GM23338 (cell line): ENCODE measurements around the gene CCDC188. TPM values are rescaled to one million over a fixed set of nuclear protein-coding genes. Genes with fewer than 3 reads are reported as not detected.

Source experiments
- ATAC-seq: fragments of 200-7000 bp; cut with Tn5 transposase; 3 replicates; pipeline ENCODE4 v1.9.1; 2020
- DNase-seq: peaks from one replicate; pipeline ENCODE4 v3.0.0-alpha.2; 2015; ENCODE audit warnings: low spot score
- H2AFZ ChIP-seq: fragments of 200-600 bp; sonication (generic); 2 replicates; pipeline ENCODE4 v1.8.0; 2016; ENCODE audit warnings: antibody characterized with exemption, mild to moderate bottlenecking, moderate library complexity
- H3F3A ChIP-seq: fragments of 200-600 bp; sonication (generic); replicated peaks from 2 replicates; pipeline ENCODE4 v1.8.0; 2017; ENCODE audit warnings: antibody characterized with exemption, mixed run types, low read depth
- H3K27ac ChIP-seq: fragments of 200-600 bp; sonication (generic); 2 replicates; pipeline ENCODE4 v1.6.1; 2016; ENCODE audit warnings: low read depth
- H3K27me3 ChIP-seq: fragments of 200-600 bp; sonication (generic); 2 replicates; pipeline ENCODE4 v1.8.0; 2016; ENCODE audit warnings: mild to moderate bottlenecking, mixed run types, moderate library complexity; ENCODE audit not compliant: insufficient read depth
- H3K36me3 ChIP-seq: fragments of 200-600 bp; sonication (generic); 2 replicates; pipeline ENCODE4 v1.8.0; 2016; ENCODE audit warnings: mild to moderate bottlenecking; ENCODE audit not compliant: insufficient read depth
- H3K4me1 ChIP-seq: fragments of 200-600 bp; sonication (generic); 2 replicates; pipeline ENCODE4 v1.8.0; 2016; ENCODE audit warnings: mild to moderate bottlenecking, moderate library complexity; ENCODE audit not compliant: insufficient read depth
- H3K4me2 ChIP-seq: fragments of 200-600 bp; sonication (generic); 2 replicates; pipeline ENCODE4 v1.7.1; 2017; ENCODE audit warnings: mixed run types
- H3K4me3 ChIP-seq: fragments of 200-600 bp; sonication (generic); 2 replicates; pipeline ENCODE4 v1.6.1; 2016; ENCODE audit warnings: mixed run types
- H3K79me2 ChIP-seq: fragments of 200-600 bp; sonication (generic); replicated peaks from 2 replicates; pipeline ENCODE4 v1.8.0; 2017; ENCODE audit warnings: mild to moderate bottlenecking; ENCODE audit not compliant: insufficient read depth
- H3K9me2 ChIP-seq: fragments of 200-600 bp; sonication (generic); 2 replicates; pipeline ENCODE4 v1.8.0; 2017; ENCODE audit not compliant: insufficient read depth
- H4K20me1 ChIP-seq: fragments of 200-600 bp; sonication (generic); replicated peaks from 2 replicates; pipeline ENCODE4 v1.8.0; 2017; ENCODE audit warnings: mild to moderate bottlenecking; ENCODE audit not compliant: insufficient read depth
- H3K27ac Mint-ChIP-seq: 2 replicates; pipeline ENCODE4 v1.8.0; 2020; ENCODE audit warnings: inconsistent platforms, mild to moderate bottlenecking, moderate library complexity, mixed read lengths
- H3K27me3 Mint-ChIP-seq: 3 replicates; pipeline ENCODE4 v1.8.0; 2022; ENCODE audit warnings: low read depth, mild to moderate bottlenecking, moderate library complexity, mixed read lengths, inconsistent platforms; ENCODE audit not compliant: insufficient read depth, poor library complexity
- H3K36me3 Mint-ChIP-seq: 3 replicates; pipeline ENCODE4 v1.8.0; 2021; ENCODE audit warnings: low read depth, mild to moderate bottlenecking, inconsistent platforms, moderate library complexity, mixed read lengths
- H3K4me1 Mint-ChIP-seq: 3 replicates; pipeline ENCODE4 v1.8.0; 2020; ENCODE audit warnings: mild to moderate bottlenecking, inconsistent platforms, mixed read lengths
- H3K4me3 Mint-ChIP-seq: 3 replicates; pipeline ENCODE4 v1.8.0; 2021; ENCODE audit warnings: moderate library complexity, mild to moderate bottlenecking, inconsistent platforms, mixed read lengths
- H3K9me3 Mint-ChIP-seq: 3 replicates; pipeline ENCODE4 v1.8.0; 2020; ENCODE audit warnings: moderate library complexity, mild to moderate bottlenecking, inconsistent platforms, mixed read lengths
- CREB1 ChIP-seq: fragments of 250-450 bp; sonication (Bioruptor Pico); IDR thresholded peaks from 2 replicates; pipeline ENCODE4 v1.5.0; 2020; ENCODE audit warnings: low read depth, mild to moderate bottlenecking, moderate library complexity
- EZH2 ChIP-seq: fragments of 200-600 bp; sonication (generic); IDR thresholded peaks from one replicate; pipeline ENCODE4 v1.8.0; 2017; ENCODE audit warnings: antibody characterized with exemption, mild to moderate bottlenecking, low read depth; ENCODE audit not compliant: unreplicated experiment
- EZH2phosphoT487 ChIP-seq: fragments of 200-600 bp; sonication (generic); IDR thresholded peaks from one replicate; pipeline ENCODE4 v1.8.1; 2018; ENCODE audit warnings: antibody characterized with exemption; ENCODE audit not compliant: unreplicated experiment
- JUNB ChIP-seq: IDR thresholded peaks from one replicate; pipeline ENCODE4 v1.6.1; 2016; ENCODE audit warnings: antibody characterized with exemption; ENCODE audit not compliant: unreplicated experiment
- NANOG ChIP-seq: IDR thresholded peaks from 2 replicates; pipeline ENCODE4 v1.6.1; 2016; ENCODE audit warnings: antibody characterized with exemption, borderline replicate concordance
- POLR2AphosphoS5 ChIP-seq: IDR thresholded peaks from 2 replicates; pipeline ENCODE4 v1.6.1; 2016; ENCODE audit warnings: antibody characterized with exemption, low read depth
- STAT1 ChIP-seq: IDR thresholded peaks from one replicate; pipeline ENCODE4 v1.6.1; 2016; ENCODE audit warnings: antibody characterized with exemption; ENCODE audit not compliant: unreplicated experiment
- ZNF331 ChIP-seq: fragments of 250-450 bp; sonication (Bioruptor Pico); IDR thresholded peaks from 2 replicates; pipeline ENCODE4 v1.5.0; 2020; ENCODE audit warnings: low read depth, mild to moderate bottlenecking, moderate library complexity
- polyA plus RNA-seq: library from polyadenylated mRNA; unstranded; fragments of >200 nt; fragmentation: Nextera tagmentation; extraction: Ambion mirVana; gene quantifications from 2 replicates; pipeline ENCODE4 v1.2.1, GENCODE V29; 2016
- total RNA-seq: library from RNA; depleted of rRNA; stranded (reverse); fragments of >200 nt; shearing (Covaris generic); gene quantifications from 2 replicates; pipeline ENCODE4 v1.2.3, GENCODE V29; 2014
- TF ChIP-seq, protein P1 (sequence below), 2 experiments: fragments of 200-600 bp in 1 of 2; sonication (generic) in 1 of 2; conservative IDR thresholded peaks; 2 replicates each; pipeline versions ENCODE4 v1.5.1 to v1.6.1; 2016 to 2017; ENCODE audit warnings: antibody characterized with exemption in 2 of 2, low read depth in 2 of 2, mild to moderate bottlenecking in 2 of 2, moderate library complexity in 1 of 2
- TF ChIP-seq, protein P2 (sequence below): IDR thresholded peaks from 2 replicates; pipeline ENCODE4 v1.6.1; 2016; ENCODE audit warnings: antibody characterized with exemption
- TF ChIP-seq, protein P3 (sequence below): fragments of 250-450 bp; sonication (Bioruptor Pico); IDR thresholded peaks from 2 replicates; pipeline ENCODE4 v1.5.0; 2020; ENCODE audit warnings: mild to moderate bottlenecking, moderate library complexity
- TF ChIP-seq, protein P4 (sequence below): IDR thresholded peaks from one replicate; pipeline ENCODE4 v1.6.1; 2018; ENCODE audit warnings: antibody characterized with exemption; ENCODE audit not compliant: unreplicated experiment

Gene CCDC188
- total and polyA plus RNA-seq, 2 experiments from 2014 or later, result not detected

- Histone ChIP-seq H3K4me2 (no peak overlapping the region), H4K20me1 (no peaks in the 10 kb centered on the region), H3K4me1 (no peaks in the 10 kb centered on the region), H3K27me3 (no peaks in the 10 kb centered on the region), H2AFZ (no peak overlapping the region), H3K36me3 (no peaks in the 10 kb centered on the region), H3F3A (no peaks in the 10 kb centered on the region), H3K9me2 (no peaks in the 10 kb centered on the region), H3K79me2 (no peaks in the 10 kb centered on the region), H3K4me3 (no peak overlapping the region), H3K27ac (no peak overlapping the region)
- no peak for ATAC-seq
- H3K9me3 Mint-ChIP-seq, result no peaks in the 10 kb centered on the region
- no peaks in the 10 kb centered on the region for H3K27me3 Mint-ChIP-seq
- no peak overlapping the region for H3K4me3 Mint-ChIP-seq
- no peaks in the 10 kb centered on the region for H3K36me3 Mint-ChIP-seq
- TF ChIP-seq, protein P1, sequence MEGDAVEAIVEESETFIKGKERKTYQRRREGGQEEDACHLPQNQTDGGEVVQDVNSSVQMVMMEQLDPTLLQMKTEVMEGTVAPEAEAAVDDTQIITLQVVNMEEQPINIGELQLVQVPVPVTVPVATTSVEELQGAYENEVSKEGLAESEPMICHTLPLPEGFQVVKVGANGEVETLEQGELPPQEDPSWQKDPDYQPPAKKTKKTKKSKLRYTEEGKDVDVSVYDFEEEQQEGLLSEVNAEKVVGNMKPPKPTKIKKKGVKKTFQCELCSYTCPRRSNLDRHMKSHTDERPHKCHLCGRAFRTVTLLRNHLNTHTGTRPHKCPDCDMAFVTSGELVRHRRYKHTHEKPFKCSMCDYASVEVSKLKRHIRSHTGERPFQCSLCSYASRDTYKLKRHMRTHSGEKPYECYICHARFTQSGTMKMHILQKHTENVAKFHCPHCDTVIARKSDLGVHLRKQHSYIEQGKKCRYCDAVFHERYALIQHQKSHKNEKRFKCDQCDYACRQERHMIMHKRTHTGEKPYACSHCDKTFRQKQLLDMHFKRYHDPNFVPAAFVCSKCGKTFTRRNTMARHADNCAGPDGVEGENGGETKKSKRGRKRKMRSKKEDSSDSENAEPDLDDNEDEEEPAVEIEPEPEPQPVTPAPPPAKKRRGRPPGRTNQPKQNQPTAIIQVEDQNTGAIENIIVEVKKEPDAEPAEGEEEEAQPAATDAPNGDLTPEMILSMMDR (conservative IDR thresholded peaks at IDR 0.05; ENCODE audit: low read depth in 2 of 2), result no peak
- no peak for TF ChIP-seq ZNF331 (CRISPR knock-in tag)
- TF ChIP-seq, protein P2, sequence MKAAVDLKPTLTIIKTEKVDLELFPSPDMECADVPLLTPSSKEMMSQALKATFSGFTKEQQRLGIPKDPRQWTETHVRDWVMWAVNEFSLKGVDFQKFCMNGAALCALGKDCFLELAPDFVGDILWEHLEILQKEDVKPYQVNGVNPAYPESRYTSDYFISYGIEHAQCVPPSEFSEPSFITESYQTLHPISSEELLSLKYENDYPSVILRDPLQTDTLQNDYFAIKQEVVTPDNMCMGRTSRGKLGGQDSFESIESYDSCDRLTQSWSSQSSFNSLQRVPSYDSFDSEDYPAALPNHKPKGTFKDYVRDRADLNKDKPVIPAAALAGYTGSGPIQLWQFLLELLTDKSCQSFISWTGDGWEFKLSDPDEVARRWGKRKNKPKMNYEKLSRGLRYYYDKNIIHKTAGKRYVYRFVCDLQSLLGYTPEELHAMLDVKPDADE, result no peak
- no peak for TF ChIP-seq STAT1
- TF ChIP-seq JUNB, result no peak
- TF ChIP-seq EZH2, result no peak
- TF ChIP-seq POLR2AphosphoS5, result no peak
- TF ChIP-seq, protein P3, sequence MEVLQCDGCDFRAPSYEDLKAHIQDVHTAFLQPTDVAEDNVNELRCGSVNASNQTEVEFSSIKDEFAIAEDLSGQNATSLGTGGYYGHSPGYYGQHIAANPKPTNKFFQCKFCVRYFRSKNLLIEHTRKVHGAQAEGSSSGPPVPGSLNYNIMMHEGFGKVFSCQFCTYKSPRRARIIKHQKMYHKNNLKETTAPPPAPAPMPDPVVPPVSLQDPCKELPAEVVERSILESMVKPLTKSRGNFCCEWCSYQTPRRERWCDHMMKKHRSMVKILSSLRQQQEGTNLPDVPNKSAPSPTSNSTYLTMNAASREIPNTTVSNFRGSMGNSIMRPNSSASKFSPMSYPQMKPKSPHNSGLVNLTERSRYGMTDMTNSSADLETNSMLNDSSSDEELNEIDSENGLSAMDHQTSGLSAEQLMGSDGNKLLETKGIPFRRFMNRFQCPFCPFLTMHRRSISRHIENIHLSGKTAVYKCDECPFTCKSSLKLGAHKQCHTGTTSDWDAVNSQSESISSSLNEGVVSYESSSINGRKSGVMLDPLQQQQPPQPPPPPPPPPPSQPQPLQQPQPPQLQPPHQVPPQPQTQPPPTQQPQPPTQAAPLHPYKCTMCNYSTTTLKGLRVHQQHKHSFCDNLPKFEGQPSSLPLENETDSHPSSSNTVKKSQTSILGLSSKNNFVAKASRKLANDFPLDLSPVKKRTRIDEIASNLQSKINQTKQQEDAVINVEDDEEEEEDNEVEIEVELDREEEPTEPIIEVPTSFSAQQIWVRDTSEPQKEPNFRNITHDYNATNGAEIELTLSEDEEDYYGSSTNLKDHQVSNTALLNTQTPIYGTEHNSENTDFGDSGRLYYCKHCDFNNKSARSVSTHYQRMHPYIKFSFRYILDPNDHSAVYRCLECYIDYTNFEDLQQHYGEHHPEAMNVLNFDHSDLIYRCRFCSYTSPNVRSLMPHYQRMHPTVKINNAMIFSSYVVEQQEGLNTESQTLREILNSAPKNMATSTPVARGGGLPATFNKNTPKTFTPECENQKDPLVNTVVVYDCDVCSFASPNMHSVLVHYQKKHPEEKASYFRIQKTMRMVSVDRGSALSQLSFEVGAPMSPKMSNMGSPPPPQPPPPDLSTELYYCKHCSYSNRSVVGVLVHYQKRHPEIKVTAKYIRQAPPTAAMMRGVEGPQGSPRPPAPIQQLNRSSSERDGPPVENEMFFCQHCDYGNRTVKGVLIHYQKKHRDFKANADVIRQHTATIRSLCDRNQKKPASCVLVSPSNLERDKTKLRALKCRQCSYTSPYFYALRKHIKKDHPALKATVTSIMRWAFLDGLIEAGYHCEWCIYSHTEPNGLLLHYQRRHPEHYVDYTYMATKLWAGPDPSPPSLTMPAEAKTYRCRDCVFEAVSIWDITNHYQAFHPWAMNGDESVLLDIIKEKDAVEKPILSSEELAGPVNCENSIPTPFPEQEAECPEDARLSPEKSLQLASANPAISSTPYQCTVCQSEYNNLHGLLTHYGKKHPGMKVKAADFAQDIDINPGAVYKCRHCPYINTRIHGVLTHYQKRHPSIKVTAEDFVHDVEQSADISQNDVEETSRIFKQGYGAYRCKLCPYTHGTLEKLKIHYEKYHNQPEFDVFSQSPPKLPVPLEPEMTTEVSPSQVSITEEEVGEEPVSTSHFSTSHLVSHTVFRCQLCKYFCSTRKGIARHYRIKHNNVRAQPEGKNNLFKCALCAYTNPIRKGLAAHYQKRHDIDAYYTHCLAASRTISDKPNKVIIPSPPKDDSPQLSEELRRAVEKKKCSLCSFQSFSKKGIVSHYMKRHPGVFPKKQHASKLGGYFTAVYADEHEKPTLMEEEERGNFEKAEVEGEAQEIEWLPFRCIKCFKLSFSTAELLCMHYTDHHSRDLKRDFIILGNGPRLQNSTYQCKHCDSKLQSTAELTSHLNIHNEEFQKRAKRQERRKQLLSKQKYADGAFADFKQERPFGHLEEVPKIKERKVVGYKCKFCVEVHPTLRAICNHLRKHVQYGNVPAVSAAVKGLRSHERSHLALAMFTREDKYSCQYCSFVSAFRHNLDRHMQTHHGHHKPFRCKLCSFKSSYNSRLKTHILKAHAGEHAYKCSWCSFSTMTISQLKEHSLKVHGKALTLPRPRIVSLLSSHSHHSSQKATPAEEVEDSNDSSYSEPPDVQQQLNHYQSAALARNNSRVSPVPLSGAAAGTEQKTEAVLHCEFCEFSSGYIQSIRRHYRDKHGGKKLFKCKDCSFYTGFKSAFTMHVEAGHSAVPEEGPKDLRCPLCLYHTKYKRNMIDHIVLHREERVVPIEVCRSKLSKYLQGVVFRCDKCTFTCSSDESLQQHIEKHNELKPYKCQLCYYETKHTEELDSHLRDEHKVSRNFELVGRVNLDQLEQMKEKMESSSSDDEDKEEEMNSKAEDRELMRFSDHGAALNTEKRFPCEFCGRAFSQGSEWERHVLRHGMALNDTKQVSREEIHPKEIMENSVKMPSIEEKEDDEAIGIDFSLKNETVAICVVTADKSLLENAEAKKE (CRISPR knock-in tag), result no peak
- no peak for TF ChIP-seq NANOG
- TF ChIP-seq, protein P4, sequence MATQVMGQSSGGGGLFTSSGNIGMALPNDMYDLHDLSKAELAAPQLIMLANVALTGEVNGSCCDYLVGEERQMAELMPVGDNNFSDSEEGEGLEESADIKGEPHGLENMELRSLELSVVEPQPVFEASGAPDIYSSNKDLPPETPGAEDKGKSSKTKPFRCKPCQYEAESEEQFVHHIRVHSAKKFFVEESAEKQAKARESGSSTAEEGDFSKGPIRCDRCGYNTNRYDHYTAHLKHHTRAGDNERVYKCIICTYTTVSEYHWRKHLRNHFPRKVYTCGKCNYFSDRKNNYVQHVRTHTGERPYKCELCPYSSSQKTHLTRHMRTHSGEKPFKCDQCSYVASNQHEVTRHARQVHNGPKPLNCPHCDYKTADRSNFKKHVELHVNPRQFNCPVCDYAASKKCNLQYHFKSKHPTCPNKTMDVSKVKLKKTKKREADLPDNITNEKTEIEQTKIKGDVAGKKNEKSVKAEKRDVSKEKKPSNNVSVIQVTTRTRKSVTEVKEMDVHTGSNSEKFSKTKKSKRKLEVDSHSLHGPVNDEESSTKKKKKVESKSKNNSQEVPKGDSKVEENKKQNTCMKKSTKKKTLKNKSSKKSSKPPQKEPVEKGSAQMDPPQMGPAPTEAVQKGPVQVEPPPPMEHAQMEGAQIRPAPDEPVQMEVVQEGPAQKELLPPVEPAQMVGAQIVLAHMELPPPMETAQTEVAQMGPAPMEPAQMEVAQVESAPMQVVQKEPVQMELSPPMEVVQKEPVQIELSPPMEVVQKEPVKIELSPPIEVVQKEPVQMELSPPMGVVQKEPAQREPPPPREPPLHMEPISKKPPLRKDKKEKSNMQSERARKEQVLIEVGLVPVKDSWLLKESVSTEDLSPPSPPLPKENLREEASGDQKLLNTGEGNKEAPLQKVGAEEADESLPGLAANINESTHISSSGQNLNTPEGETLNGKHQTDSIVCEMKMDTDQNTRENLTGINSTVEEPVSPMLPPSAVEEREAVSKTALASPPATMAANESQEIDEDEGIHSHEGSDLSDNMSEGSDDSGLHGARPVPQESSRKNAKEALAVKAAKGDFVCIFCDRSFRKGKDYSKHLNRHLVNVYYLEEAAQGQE, result no peak
- TF ChIP-seq EZH2phosphoT487, result no peak
- TF ChIP-seq CREB1 (CRISPR knock-in tag), result no peak
- H3K27ac Mint-ChIP-seq, result no peak overlapping the region
- DNase-seq, result no peak
- H3K4me1 Mint-ChIP-seq, result no peaks in the 10 kb centered on the region
Observed at GRCh38 chr22:20145832-20146223, 5.0 kb downstream of the CCDC188 start.
